ENCODE data around the gene HOXC9.

DNA sequence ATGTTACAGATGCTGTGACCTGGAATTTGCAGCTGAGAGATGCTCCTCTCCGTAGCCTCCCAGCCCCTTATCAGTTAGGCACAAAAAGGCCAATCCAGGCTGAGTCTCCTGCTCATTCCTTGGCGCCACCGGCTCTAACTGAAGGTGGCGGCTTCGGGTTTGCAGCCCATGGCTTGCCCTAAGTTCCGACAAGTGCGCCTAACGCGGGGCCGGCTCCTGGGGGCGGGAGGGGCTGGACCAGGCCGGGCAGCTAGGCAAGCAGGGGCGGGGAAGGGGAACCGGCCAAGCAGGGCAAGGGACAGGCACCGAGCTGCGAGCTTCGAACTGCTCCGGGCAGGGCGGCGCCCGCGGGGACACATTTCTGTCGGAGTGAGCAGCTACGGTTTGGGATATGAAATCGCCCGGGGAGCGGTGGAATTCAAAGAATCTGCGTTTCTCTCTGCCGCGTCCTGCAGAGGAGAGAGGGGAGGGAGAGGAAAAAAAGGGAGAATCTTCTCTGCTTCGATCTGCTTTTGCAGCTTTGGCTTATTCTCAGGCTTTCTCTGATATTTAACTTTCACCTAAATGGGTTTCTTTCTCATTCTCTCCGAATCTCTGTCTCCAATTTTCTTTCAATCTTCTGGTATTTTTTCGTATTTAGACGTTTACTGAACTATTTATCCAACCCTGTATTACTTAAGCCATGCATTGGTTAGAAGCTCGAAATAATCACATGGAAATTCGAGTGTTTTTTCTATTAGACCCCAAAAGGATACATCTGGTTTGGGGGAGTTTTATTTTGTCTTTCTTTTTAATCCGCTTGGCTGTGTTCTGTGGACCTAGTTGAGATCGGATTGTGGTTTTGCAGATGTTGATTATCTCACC is 46.9 kb upstream of the HOXC9 start:
- TF ChIP-seq, protein P1, sequence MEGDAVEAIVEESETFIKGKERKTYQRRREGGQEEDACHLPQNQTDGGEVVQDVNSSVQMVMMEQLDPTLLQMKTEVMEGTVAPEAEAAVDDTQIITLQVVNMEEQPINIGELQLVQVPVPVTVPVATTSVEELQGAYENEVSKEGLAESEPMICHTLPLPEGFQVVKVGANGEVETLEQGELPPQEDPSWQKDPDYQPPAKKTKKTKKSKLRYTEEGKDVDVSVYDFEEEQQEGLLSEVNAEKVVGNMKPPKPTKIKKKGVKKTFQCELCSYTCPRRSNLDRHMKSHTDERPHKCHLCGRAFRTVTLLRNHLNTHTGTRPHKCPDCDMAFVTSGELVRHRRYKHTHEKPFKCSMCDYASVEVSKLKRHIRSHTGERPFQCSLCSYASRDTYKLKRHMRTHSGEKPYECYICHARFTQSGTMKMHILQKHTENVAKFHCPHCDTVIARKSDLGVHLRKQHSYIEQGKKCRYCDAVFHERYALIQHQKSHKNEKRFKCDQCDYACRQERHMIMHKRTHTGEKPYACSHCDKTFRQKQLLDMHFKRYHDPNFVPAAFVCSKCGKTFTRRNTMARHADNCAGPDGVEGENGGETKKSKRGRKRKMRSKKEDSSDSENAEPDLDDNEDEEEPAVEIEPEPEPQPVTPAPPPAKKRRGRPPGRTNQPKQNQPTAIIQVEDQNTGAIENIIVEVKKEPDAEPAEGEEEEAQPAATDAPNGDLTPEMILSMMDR (IDR thresholded peaks at IDR 0.05): no peak
- no peak for TF ChIP-seq POLR2A (IDR thresholded peaks at IDR 0.05)
- TF ChIP-seq POLR2AphosphoS5 (IDR thresholded peaks at IDR 0.05; ENCODE audit: insufficient read depth in 1 of 2, low read depth in 1 of 2): no peak
